Pancreas (tissue), 10 donors: ENCODE measurements around the gene DOC2A. TPM values are rescaled to one million over a fixed set of nuclear protein-coding genes. Genes with fewer than 3 reads are reported as not detected.
A peak's percentile ranks its signal among the peaks of the same experiment; 100 is the strongest.

ENCODE experiments used
- ATAC-seq, 4 donors: fragments of 200-7000 bp; cut with Tn5 transposase; one replicate each; pipeline versions ENCODE4 v1.8.0 to v1.9.1; 2020; ENCODE audit warnings: mild to moderate bottlenecking in 4 of 4, moderate library complexity in 4 of 4
- DNase-seq, 6 donors: peaks; one replicate each; pipeline ENCODE4 v3.0.0-alpha.2; 2020
- FAIRE-seq: peaks from 2 replicates; lab custom pipeline; 2012; peaks lifted over from hg19 to GRCh38; lab: Jason Lieb, UNC
- H3K27ac ChIP-seq, 4 donors: fragments of 200-600 bp; sonication (generic); 1 replicate in 3 of 4; 2 replicates in 1 of 4; pipeline versions ENCODE4 v1.5.0 to v1.8.0; 2020
- H3K27me3 ChIP-seq, 4 donors: fragments of 200-600 bp; one replicate each; pipeline ENCODE4 v1.8.0; 2021
- H3K36me3 ChIP-seq, 3 donors: fragments of 200-600 bp; sonication (generic) in 1 of 3; one replicate each; pipeline versions ENCODE4 v1.5.0 to v1.8.0; 2020 to 2021
- H3K4me1 ChIP-seq, 3 donors: fragments of 200-600 bp; one replicate each; pipeline ENCODE4 v1.8.0; 2021
- H3K4me3 ChIP-seq, 4 donors: fragments of 200-600 bp; sonication (generic) in 2 of 4; one replicate each; pipeline versions ENCODE4 v1.5.0 to v1.8.0; 2020 to 2021
- H3K9me3 ChIP-seq, 4 donors: fragments of 200-600 bp; one replicate each; pipeline ENCODE4 v1.8.0; 2021
- WGBS, 2 donors: extraction: QIAGEN DNeasy Blood & Tissue Kit; methylation state at CpG; one replicate each; pipeline ENCODE4 v1.1.7; 2013; 5-methylcytosine and 5-hydroxymethylcytosine counted together
- intact Hi-C, 3 donors: fragments of 100-400 bp; cut with DNase I; formaldehyde crosslinking; loops; one replicate each; pipeline versions ENCODE4 v1.11.1 to v1.14.2; 2022
- polyA plus RNA-seq, 2 donors: library from polyadenylated mRNA; stranded (reverse); fragments of 200-250 nt; gene quantifications; one replicate each; pipeline ENCODE4 v1.2.3, GENCODE V29; 2013
- total RNA-seq, 6 donors: library from RNA; stranded (reverse); fragmentation: NEBNext Ultra II Directional in 4 of 6; extraction: Animal tissue kit (Norgen Biotek cat#: 25700) in 4 of 6; gene quantifications; one replicate each; pipeline versions ENCODE4 v1.2.1 to v1.2.4, GENCODE V29; 2021 to 2023
- TF ChIP-seq, protein P1 (sequence below), 4 donors: fragments of 200-600 bp; sonication (generic) in 3 of 4; IDR thresholded peaks; one replicate each; pipeline versions ENCODE4 v1.5.0 to v1.8.0; 2021; ENCODE audit warnings: antibody characterized with exemption in 4 of 4
- donor health status: healthy with polysubstance abuse.
- donor health status: DM: no; HTN: no; CAD: no; lungs with moderate emphysema.
- donor health status: DM: no; HTN: no; CAD: no.
- donor health status: control.
- donor health status: control.
- donor health status: Bipolar disorder and iron deficiency.
- donor health status: DM: yes; HTN: yes; CAD: no.
- donor health status: DM: no; HTN: no; CAD: no.
- donor health status: DM: no; HTN: no; CAD: no.
- donor health status: DM: yes; HTN: yes; CAD: no.

The DOC2A gene
- total and polyA plus RNA-seq, 8 donors, result 0.19 to 4.4 (median 0.47) TPM

DNA sequence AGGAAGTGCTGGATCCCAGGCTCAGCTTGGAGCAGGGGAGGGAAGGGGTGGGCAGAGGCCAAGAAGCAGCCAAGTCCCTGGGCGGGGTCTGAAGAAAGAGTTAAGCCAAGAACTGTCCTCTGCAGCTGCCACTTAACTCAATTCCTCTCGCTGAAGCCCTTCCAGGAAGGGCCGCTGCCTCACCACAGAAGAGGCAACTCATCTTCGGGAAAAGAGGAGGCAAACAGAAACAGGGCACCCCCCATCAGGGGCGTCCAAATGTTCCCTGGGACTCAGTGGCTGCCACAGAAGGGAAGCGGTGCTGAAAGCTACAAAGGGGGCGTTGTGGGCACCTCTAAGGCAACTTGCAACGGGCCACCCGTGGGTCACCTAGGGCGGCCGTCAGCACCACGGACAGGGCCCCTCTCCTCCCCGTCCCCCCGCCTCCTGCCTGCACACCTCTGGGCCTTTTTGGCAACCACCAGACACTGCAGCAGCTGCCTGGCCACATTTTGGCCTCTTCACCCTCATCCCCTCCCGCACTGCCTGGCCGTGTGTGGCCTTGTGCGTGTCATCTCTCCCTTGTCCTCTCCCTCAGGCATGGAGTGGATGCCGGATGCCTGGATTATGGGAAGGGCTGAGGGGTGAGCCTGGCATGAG is 17.7 kb upstream of the DOC2A start:
- no peak for FAIRE-seq
- no peak overlapping the region for H3K4me3 ChIP-seq
- peaks cover 0 to 5% (median 0%) of the 10 kb centered on the region in 3 donors for H3K4me1 ChIP-seq
- no peaks in the 10 kb centered on the region for H3K36me3 ChIP-seq
- no peak for DNase-seq
- peaks cover 0 to 18% (median 1%) of the 10 kb centered on the region in 4 donors for H3K27me3 ChIP-seq
- no peak overlapping the region for H3K27ac ChIP-seq
- H3K9me3 ChIP-seq, result no peaks in the 10 kb centered on the region
- TF ChIP-seq, protein P1, sequence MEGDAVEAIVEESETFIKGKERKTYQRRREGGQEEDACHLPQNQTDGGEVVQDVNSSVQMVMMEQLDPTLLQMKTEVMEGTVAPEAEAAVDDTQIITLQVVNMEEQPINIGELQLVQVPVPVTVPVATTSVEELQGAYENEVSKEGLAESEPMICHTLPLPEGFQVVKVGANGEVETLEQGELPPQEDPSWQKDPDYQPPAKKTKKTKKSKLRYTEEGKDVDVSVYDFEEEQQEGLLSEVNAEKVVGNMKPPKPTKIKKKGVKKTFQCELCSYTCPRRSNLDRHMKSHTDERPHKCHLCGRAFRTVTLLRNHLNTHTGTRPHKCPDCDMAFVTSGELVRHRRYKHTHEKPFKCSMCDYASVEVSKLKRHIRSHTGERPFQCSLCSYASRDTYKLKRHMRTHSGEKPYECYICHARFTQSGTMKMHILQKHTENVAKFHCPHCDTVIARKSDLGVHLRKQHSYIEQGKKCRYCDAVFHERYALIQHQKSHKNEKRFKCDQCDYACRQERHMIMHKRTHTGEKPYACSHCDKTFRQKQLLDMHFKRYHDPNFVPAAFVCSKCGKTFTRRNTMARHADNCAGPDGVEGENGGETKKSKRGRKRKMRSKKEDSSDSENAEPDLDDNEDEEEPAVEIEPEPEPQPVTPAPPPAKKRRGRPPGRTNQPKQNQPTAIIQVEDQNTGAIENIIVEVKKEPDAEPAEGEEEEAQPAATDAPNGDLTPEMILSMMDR (IDR thresholded peaks at IDR 0.05), result no peak
- intact Hi-C loops, result no loop called here
- peak in 3 of 4 donors; percentile 30 to 69 (median 53) for ATAC-seq
- 18 to 23% methylated on average over 18 of the region's 18 CpGs for WGBS, 2 donors

DNA sequence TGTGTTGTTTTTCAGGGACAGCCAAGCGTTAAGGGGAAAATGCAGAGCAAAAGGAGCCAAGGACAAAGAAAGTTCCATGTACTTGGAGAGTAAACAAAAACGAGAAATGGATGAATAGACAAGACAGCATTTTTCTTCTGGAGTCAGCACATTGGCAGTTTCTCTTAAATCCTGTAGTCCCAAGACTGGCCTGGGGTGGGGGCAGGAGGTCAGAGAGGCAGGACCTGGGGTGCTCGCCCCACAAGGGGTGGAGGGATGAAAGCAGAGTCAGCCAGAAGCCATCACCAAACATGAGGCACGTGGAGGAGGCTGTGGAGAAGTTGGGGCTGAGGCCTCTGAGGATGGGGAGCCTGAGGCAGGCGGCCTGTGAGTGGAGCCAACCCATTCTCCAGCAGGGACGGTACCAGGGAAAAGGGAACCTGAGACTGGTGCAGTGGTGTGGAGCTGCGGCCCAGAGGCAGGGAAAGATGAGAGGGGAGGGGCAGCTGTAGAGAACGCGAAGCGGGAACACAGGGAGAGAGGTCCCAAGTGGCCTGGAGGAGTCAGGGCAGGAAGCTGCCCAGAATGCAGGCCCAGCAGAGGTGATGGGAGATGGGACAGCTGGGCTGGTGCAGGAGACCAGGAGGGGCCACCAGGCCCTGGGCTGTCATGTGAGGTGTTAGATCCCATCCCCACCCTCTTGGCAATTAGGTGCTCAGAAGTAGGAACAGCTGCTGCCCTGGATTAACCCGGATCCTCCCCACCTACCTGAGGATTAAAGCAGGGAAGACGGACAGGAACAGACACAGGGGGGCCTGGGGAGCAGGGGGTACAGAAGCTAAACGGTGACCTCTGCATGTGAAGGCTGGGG is 17.0 kb upstream of the DOC2A start:
- no peaks in the 10 kb centered on the region for H3K36me3 ChIP-seq
- no peak for ATAC-seq
- no peak for FAIRE-seq
- WGBS, 2 donors, result 45 to 48% methylated on average over 13 of the region's 13 CpGs
- no peak overlapping the region for H3K27ac ChIP-seq
- peaks cover 0 to 11% (median 0%) of the 10 kb centered on the region in 4 donors for H3K27me3 ChIP-seq
- no peak for DNase-seq
- intact Hi-C loops, result no loop called here
- H3K4me1 ChIP-seq, result peaks cover 0 to 5% (median 0%) of the 10 kb centered on the region in 3 donors
- no peak overlapping the region for H3K4me3 ChIP-seq
- H3K9me3 ChIP-seq, result no peaks in the 10 kb centered on the region
- TF ChIP-seq, protein P1 (IDR thresholded peaks at IDR 0.05), result no peak

DNA sequence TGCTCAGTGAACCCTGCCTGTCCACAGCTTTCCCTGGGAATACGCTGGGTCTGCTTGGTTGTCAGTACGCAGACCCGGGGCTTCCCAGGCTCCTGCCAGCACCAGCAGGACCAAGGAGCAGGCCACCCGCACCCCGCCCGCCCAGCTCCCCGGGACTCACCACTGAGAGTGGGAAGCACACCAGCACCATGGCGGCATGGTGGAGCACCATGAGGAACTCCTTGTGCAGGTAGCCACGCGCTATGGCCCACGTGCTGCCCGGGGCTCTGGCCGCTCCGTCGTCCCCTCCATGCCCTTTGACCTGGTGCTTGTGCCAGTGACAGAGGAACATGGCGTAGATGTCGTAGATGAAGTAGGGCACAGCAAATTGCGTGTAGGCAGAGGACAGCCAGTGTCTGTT is 15.6 kb upstream of the DOC2A start:
- Histone ChIP-seq H3K4me3 (no peak overlapping the region), H3K36me3 (no peaks in the 10 kb centered on the region), H3K4me1 (peaks cover 0 to 5% (median 0%) of the 10 kb centered on the region in 3 donors), H3K9me3 (no peaks in the 10 kb centered on the region), H3K27me3 (peaks cover 0 to under 1% (median 0%) of the 10 kb centered on the region in 4 donors), H3K27ac (no peak overlapping the region)
- intact Hi-C loops, result no loop called here
- TF ChIP-seq, protein P1 (IDR thresholded peaks at IDR 0.05), result no peak
- FAIRE-seq (no peak), DNase-seq (peak in 1 of 6 donors; percentile 61), ATAC-seq (no peak)
- WGBS, 2 donors, result 69 to 81% methylated on average over 18 of the region's 18 CpGs

DNA sequence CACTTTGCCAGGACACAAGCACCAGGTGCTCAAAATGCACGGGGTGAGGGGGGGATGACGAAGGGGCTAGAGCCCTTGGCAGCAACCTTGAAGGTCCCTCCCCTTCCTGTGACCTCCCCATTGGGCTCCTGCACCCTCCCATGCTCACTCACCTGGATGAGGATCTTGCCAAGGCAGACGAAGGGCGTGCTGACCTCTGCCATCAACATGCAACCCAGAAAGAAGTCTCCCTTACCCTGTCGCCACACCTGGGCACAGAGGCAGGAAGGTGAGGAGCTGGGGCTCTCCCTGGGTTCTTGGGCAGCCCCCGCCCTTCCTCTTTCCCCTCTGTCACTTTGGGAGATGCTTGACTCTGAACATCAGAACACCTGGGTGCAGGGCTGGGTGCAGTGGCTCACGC is 14.7 kb upstream of the DOC2A start:
- ATAC-seq, result no peak

More for the DNA sequence above, 14.7 kb upstream of the DOC2A start:
- no peak overlapping the region for H3K27ac ChIP-seq
- H3K4me1 ChIP-seq, result no peaks in the 10 kb centered on the region
- H3K9me3 ChIP-seq, result no peaks in the 10 kb centered on the region
- intact Hi-C loops, result no loop called here
- H3K27me3 ChIP-seq, result no peaks in the 10 kb centered on the region
- DNase-seq (no peak), FAIRE-seq (no peak)
- no peaks in the 10 kb centered on the region for H3K36me3 ChIP-seq
- TF ChIP-seq, protein P1 (IDR thresholded peaks at IDR 0.05), result no peak
- 33 to 46% methylated on average over 7 of the region's 7 CpGs for WGBS, 2 donors
- H3K4me3 ChIP-seq, result no peak overlapping the region
